ENCODE measurements around the gene ZBP1.

The ZBP1 gene

GRCh38 chr20:57555457-57556184 lies 64.6 kb downstream of the ZBP1 start:
- Histone ChIP-seq H3K27me3 (ENCODE audit: low read depth, low read length) (peaks cover 90% of the 10 kb centered on the region), H3K4me2 (ENCODE audit: low read length) (no peak overlapping the region), H3K9ac (ENCODE audit: low read length) (no peak overlapping the region), H3K4me1 (ENCODE audit: low read length) (no peaks in the 10 kb centered on the region), H4K20me1 (ENCODE audit: insufficient read depth, low read length) (no peaks in the 10 kb centered on the region), H3K79me2 (ENCODE audit: low read length) (no peaks in the 10 kb centered on the region), H3K4me3 (ENCODE audit: low read length) (no peak overlapping the region), H3K9me3 (ENCODE audit: insufficient read depth, low read length) (no peaks in the 10 kb centered on the region), H3K36me3 (replicated peaks; ENCODE audit: low read depth, low read length) (no peaks in the 10 kb centered on the region), H2AFZ (ENCODE audit: low read depth, low read length) (no peak overlapping the region), H3K27ac (ENCODE audit: low read length) (no peak overlapping the region)
- TF ChIP-seq EZH2phosphoT487 (IDR thresholded peaks at IDR 0.05; ENCODE audit: low read depth) (no peak), CTCF (IDR thresholded peaks at IDR 0.05; ENCODE audit: low read depth, low read length) (no peak)
